Choroid plexus epithelial cell (primary cell): ENCODE data around the gene HTR2C.
"Not testable (repeated sequence)": the region's sequence is repeated elsewhere in the genome, so short reads cannot be mapped to it uniquely, and the experiment has no call there.

Experiments used
- DNase-seq: peaks from one replicate; pipeline ENCODE4 v3.0.0-alpha.2; 2010; ENCODE audit warnings: low read depth
- H3K4me3 ChIP-seq: 2 replicates; pipeline ENCODE4 v1.5.1; 2011; ENCODE audit warnings: low read depth, mild to moderate bottlenecking, control low read depth, low read length, moderate library complexity
- TF ChIP-seq, protein P1 (sequence below): conservative IDR thresholded peaks from 2 replicates; pipeline ENCODE4 v1.5.1; 2011; ENCODE audit warnings: low read depth, mild to moderate bottlenecking, control low read depth, inconsistent platforms, low read length, moderate library complexity

The HTR2C gene

DNA sequence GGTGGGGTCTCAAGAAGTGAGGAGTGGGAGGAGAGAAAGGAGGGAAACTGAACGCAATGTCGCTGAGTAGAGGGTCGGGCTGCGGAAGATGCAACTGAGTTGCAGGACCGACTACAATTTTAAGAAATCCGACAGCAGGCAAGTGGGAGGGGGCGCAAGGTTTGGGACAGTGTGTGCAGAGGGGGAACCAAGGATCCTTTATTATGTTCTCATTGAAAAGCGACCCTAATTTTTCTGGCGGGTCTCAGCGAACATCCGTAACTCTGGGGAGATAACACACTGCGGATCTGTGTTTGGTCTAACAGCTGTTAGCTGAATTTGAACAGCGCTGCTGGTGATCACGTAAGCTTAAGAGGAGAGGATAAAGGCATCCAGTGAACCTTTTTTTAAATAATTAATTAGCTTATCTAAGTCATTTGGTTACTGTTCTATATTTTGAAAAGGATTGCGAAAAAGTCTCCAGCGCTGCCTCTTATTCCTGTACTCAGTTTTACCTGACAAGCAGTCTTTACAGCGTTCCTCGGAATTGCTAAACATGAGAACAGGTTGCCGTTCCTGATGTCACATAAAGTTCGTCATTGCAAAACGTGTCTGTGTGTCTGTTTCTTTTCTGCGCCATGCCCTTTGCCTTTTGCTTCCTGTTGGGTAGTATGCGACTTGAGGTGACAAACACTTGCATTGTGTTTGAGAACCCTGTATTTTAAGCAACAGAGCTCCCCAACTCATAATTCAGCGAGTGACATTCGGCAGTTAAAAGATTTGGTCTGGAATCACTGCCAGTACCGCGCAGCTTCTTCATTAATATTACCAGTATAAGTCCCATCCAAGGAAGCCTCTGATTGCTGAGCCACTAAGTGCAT lies 1.3 kb downstream of the HTR2C start:
- no peak for DNase-seq
- no peak overlapping the region for H3K4me3 ChIP-seq
- TF ChIP-seq, protein P1, sequence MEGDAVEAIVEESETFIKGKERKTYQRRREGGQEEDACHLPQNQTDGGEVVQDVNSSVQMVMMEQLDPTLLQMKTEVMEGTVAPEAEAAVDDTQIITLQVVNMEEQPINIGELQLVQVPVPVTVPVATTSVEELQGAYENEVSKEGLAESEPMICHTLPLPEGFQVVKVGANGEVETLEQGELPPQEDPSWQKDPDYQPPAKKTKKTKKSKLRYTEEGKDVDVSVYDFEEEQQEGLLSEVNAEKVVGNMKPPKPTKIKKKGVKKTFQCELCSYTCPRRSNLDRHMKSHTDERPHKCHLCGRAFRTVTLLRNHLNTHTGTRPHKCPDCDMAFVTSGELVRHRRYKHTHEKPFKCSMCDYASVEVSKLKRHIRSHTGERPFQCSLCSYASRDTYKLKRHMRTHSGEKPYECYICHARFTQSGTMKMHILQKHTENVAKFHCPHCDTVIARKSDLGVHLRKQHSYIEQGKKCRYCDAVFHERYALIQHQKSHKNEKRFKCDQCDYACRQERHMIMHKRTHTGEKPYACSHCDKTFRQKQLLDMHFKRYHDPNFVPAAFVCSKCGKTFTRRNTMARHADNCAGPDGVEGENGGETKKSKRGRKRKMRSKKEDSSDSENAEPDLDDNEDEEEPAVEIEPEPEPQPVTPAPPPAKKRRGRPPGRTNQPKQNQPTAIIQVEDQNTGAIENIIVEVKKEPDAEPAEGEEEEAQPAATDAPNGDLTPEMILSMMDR, result no peak

DNA sequence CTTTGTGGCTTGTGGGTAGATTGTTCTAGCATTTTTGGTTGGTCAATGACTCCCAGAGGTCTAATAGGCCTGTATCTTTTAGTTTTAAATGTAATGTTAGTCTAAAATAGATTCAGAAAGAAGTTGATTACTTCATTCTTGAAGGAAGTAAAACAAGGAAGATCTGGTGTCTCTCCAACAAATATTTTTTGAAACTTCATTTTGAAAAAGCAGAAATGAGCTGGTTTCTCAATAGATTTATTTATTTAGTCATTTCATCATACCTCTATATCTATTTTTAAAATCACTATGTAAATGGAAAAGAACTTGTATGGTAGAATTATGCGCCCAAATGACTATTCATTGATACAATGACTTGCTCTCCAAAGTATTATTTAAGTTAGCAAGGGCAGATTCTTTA lies 7.2 kb downstream of the HTR2C start:
- DNase-seq, result no peak
- TF ChIP-seq, protein P1, result no peak
- no peak overlapping the region for H3K4me3 ChIP-seq

DNA sequence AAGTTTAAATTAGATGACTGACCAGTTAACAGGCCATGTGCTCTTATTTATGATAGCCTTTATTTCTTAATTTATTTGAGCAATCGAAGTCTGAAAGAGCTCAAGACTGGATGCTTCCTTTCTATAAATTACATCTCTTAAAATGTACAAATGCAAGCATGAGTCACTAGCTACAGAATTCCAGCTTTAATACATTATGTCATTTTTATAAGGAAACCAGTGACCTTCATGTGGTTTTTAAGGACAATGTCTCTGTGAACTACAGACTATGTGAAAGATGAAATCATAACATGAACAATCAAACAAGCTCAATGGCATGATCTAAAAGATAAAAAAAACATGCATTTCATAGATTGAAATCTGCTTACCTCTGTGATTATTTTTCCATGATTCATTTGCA lies 15.4 kb downstream of the HTR2C start:
- TF ChIP-seq, protein P1, result no peak
- H3K4me3 ChIP-seq, result no peak overlapping the region
- no peak for DNase-seq

DNA sequence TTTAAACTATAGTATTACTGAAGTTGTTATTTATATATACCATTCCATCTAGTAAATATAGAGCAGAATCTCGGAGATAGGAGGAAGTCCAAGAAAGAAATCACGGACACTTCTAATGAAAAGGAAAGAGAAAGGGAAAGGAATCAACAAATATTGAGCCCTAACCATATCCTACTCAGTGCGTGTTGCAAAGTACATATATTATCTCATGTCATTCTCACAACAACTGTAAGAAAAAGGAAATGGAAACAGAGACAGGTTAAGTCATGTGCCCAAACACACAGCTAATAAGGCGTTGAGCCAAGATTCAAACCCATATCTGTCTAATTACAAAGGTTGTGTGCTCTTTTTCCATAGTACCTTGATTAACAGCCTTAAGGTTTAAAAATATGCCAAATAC lies 16.0 kb downstream of the HTR2C start:
- TF ChIP-seq, protein P1, result no peak
- no peak overlapping the region for H3K4me3 ChIP-seq
- no peak for DNase-seq

DNA sequence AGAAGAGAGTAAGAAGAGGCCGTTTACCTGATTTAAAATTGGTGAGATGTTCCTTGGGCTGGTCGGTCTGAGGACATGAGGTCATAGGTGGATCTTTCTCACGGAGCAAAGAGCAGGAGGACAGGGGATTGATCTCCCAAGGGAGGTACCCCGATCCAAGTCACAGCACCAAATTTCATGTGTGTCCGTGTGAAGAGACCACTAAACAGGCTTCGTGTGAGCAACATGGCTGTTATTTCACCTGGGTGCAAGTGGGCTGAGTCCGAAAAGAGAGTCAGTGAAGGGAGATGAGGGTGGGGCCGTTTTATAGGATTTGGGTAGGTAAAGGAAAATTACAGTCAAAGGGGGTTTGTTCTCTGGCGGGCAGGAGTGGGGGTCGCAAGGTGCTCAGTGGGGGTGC lies 22.7 kb downstream of the HTR2C start:
- not testable (repeated sequence) for DNase-seq, H3K4me3 ChIP-seq

DNA sequence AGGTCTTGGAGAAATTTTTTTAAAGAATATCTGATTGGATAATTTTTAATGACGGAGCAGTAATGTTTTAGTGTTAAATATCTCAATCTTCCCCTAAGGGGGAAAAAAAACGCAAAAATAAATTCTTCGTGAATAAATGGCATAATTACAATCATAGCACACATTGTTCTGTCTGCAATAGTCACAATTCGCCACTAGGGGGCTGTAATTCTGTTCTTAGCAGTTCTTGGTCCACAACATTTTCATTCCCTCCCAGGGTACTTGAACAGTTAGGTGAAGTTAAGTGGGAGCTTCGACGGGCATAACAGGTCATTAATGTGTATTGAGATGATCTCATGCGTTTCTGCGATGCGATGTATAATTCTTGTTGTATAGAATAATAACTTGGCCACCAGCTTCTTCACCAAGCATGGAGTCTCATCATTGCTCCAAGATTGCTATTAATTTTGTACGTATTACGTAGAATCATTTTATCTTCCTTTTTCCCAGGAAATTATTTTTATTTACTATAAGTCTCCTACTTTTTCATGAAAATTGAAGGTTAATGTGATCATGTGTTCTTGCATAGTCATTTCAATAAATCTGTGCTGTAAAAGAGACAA lies 27.2 kb downstream of the HTR2C start:
- TF ChIP-seq, protein P1, result peak; percentile 66
- DNase-seq, result peak; percentile 61
- no peak overlapping the region for H3K4me3 ChIP-seq

DNA sequence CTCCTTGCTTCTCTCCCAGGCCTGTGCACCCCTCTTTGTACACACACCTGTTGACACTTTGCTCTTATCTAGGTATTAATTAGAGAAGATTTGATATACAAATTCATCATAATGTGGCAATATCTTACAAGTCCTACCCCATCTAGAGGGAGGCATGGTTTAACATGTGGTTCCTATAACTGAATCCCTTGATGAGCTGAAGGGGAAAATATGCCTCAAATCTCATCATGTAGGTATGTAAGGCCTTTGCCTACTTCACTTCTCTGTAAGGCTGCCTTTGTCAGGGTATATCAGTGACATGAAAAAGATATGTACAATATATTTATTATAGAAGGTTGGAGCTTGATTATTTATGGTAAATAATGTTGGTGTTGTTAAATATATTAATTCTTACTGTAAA lies 31.9 kb downstream of the HTR2C start:
- DNase-seq, result no peak
- TF ChIP-seq, protein P1, result no peak
- H3K4me3 ChIP-seq, result no peak overlapping the region
